UCSD-AML1 (cell line): ENCODE results near the gene EPHA10.
"Not testable (repeated sequence)": the region's sequence is repeated elsewhere in the genome, so short reads cannot be mapped to it uniquely, and the experiment has no call there.

Experiments used
- DNase-seq: peaks from one replicate; lab custom pipeline; 2025; ENCODE audit not compliant: unreplicated experiment; lab: John Stamatoyannopoulos, UW

The EPHA10 gene

GRCh38 chr1:37771440-37771839 is 6.5 kb upstream of the EPHA10 start:
- DNase-seq, result not testable (repeated sequence)

GRCh38 chr1:37767488-37767887 is 2.6 kb upstream of the EPHA10 start:
- DNase-seq, result no peak

GRCh38 chr1:37765916-37766664 is 1.2 kb upstream of the EPHA10 start:
- DNase-seq, result no peak

- peak; percentile 24 for DNase-seq
Measured at GRCh38 chr1:37764414-37764825, 500 bp downstream of the EPHA10 start.

GRCh38 chr1:37763791-37764413 is 1.0 kb downstream of the EPHA10 start:
- DNase-seq, result no peak

GRCh38 chr1:37762516-37762915 is 2.4 kb downstream of the EPHA10 start:
- DNase-seq, result no peak

GRCh38 chr1:37761416-37762095 is 3.4 kb downstream of the EPHA10 start:
- no peak for DNase-seq

- no peak for DNase-seq
Measured at GRCh38 chr1:37759451-37759850, 5.5 kb downstream of the EPHA10 start.

- DNase-seq, result no peak
Measured at GRCh38 chr1:37755951-37756560, 8.9 kb downstream of the EPHA10 start.

- DNase-seq, result no peak
Measured at GRCh38 chr1:37755290-37755689, 9.6 kb downstream of the EPHA10 start.

- DNase-seq, result no peak
Measured at GRCh38 chr1:37753473-37754321, 11.2 kb downstream of the EPHA10 start.

- no peak for DNase-seq
Measured at GRCh38 chr1:37752583-37753471, 12.1 kb downstream of the EPHA10 start.

GRCh38 chr1:37752213-37752582 is 12.7 kb downstream of the EPHA10 start:
- no peak for DNase-seq

- no peak for DNase-seq
Measured at GRCh38 chr1:37748565-37748964, 16.4 kb downstream of the EPHA10 start.

GRCh38 chr1:37746806-37747205 is 18.1 kb downstream of the EPHA10 start:
- DNase-seq, result no peak

GRCh38 chr1:37741662-37742061 is 23.3 kb downstream of the EPHA10 start:
- DNase-seq, result no peak

GRCh38 chr1:37741130-37741529 is 23.8 kb downstream of the EPHA10 start:
- DNase-seq, result no peak

- DNase-seq, result no peak
Measured at GRCh38 chr1:37739222-37739621, 25.7 kb downstream of the EPHA10 start.

GRCh38 chr1:37738619-37739018 is 26.3 kb downstream of the EPHA10 start:
- DNase-seq, result not testable (repeated sequence)

- not testable (repeated sequence) for DNase-seq
Measured at GRCh38 chr1:37737975-37738374, 26.9 kb downstream of the EPHA10 start.
